HUES48 (cell line): ENCODE results near the gene USB1.
A peak's percentile ranks its signal among the peaks of the same experiment; 100 is the strongest.

Source experiments
- H3K27ac ChIP-seq: one replicate; pipeline ENCODE4 v1.7.0; 2013; ENCODE audit warnings: low read depth, low read length, inconsistent platforms
- H3K27me3 ChIP-seq: 2 replicates; pipeline ENCODE4 v1.6.1; 2013; ENCODE audit warnings: mild to moderate bottlenecking, low read length; ENCODE audit not compliant: control insufficient read depth, insufficient read depth
- H3K36me3 ChIP-seq: 2 replicates; pipeline ENCODE4 v1.6.1; 2013; ENCODE audit warnings: low read length; ENCODE audit not compliant: control insufficient read depth, insufficient read depth
- H3K4me1 ChIP-seq: 2 replicates; pipeline ENCODE4 v1.6.1; 2013; ENCODE audit warnings: mild to moderate bottlenecking, low read length; ENCODE audit not compliant: control insufficient read depth, insufficient read depth
- H3K4me3 ChIP-seq: 2 replicates; pipeline ENCODE4 v1.5.1; 2013; ENCODE audit warnings: mild to moderate bottlenecking, low read depth, low read length
- H3K9ac ChIP-seq: 2 replicates; pipeline ENCODE4 v1.6.1; 2013; ENCODE audit warnings: mild to moderate bottlenecking, low read depth, low read length, moderate library complexity
- H3K9me3 ChIP-seq: 2 replicates; pipeline ENCODE4 v1.6.1; 2013; ENCODE audit warnings: low read length; ENCODE audit not compliant: control insufficient read depth, insufficient read depth

Gene USB1

GRCh38 chr16:57995721-57996405, 5.3 kb upstream of the USB1 start:
- Histone ChIP-seq H3K27ac (no peak overlapping the region), H3K9ac (no peak overlapping the region)

GRCh38 chr16:57996406-57997175, 4.6 kb upstream of the USB1 start:
- no peak overlapping the region for H3K9ac ChIP-seq
- peaks cover 23% of the 10 kb centered on the region for H3K36me3 ChIP-seq
- H3K9me3 ChIP-seq = no peaks in the 10 kb centered on the region
- H3K27ac ChIP-seq = no peak overlapping the region
- H3K4me1 ChIP-seq = peaks cover 12% of the 10 kb centered on the region; the same call in 1 of the 2 replicates
- no peak overlapping the region for H3K4me3 ChIP-seq
- H3K27me3 ChIP-seq = no peaks in the 10 kb centered on the region

More at GRCh38 chr16:57995721-57996405, 5.3 kb upstream of the USB1 start:
- peaks cover 23% of the 10 kb centered on the region for H3K36me3 ChIP-seq
- no peaks in the 10 kb centered on the region for H3K27me3 ChIP-seq
- peaks cover 12% of the 10 kb centered on the region; the same call in 1 of the 2 replicates for H3K4me1 ChIP-seq
- no peak overlapping the region for H3K4me3 ChIP-seq
- no peaks in the 10 kb centered on the region for H3K9me3 ChIP-seq

GRCh38 chr16:57997176-57997527, 4.1 kb upstream of the USB1 start:
- Histone ChIP-seq H3K4me3 (no peak overlapping the region), H3K9me3 (no peaks in the 10 kb centered on the region), H3K27me3 (no peaks in the 10 kb centered on the region), H3K4me1 (peaks cover 12% of the 10 kb centered on the region; the same call in 1 of the 2 replicates), H3K36me3 (peaks cover 23% of the 10 kb centered on the region), H3K9ac (no peak overlapping the region), H3K27ac (no peak overlapping the region)

- H3K36me3 ChIP-seq = peaks cover 27% of the 10 kb centered on the region
- H3K9me3 ChIP-seq = no peaks in the 10 kb centered on the region
- no peak overlapping the region for H3K9ac ChIP-seq
- H3K4me1 ChIP-seq = peaks cover 12% of the 10 kb centered on the region; the same call in 1 of the 2 replicates
- no peak overlapping the region for H3K4me3 ChIP-seq
- no peaks in the 10 kb centered on the region for H3K27me3 ChIP-seq
- no peak overlapping the region for H3K27ac ChIP-seq
Measured at GRCh38 chr16:57997528-57998265, 3.5 kb upstream of the USB1 start.

GRCh38 chr16:57998486-57998885, 2.7 kb upstream of the USB1 start:
- Histone ChIP-seq H3K4me1 (peaks cover 12% of the 10 kb centered on the region; the same call in 1 of the 2 replicates), H3K9me3 (no peaks in the 10 kb centered on the region), H3K27me3 (no peaks in the 10 kb centered on the region), H3K27ac (no peak overlapping the region), H3K9ac (no peak overlapping the region), H3K36me3 (peaks cover 35% of the 10 kb centered on the region), H3K4me3 (no peak overlapping the region)

- Histone ChIP-seq H3K27ac (no peak overlapping the region), H3K36me3 (peaks cover 38% of the 10 kb centered on the region), H3K27me3 (no peaks in the 10 kb centered on the region), H3K4me3 (no peak overlapping the region), H3K9me3 (no peaks in the 10 kb centered on the region), H3K4me1 (peaks cover 12% of the 10 kb centered on the region; the same call in 1 of the 2 replicates), H3K9ac (no peak overlapping the region)
Measured at GRCh38 chr16:57998992-57999365, 2.2 kb upstream of the USB1 start.

- Histone ChIP-seq H3K9ac (no peak overlapping the region), H3K27ac (no peak overlapping the region), H3K9me3 (no peaks in the 10 kb centered on the region), H3K4me3 (peak overlapping the region; percentile 90), H3K4me1 (peaks cover 12% of the 10 kb centered on the region; the same call in 1 of the 2 replicates), H3K27me3 (no peaks in the 10 kb centered on the region), H3K36me3 (peaks cover 40% of the 10 kb centered on the region)
Measured at GRCh38 chr16:57999366-57999970, 1.7 kb upstream of the USB1 start.

GRCh38 chr16:57999971-58000705, 1.1 kb upstream of the USB1 start, which contains the start of gene ZNF319:
Gene ZNF319 (minus strand): TSS chr16:58000672. CDS start chr16:57998265, 2,407 bp downstream.
- H3K36me3 ChIP-seq = peaks cover 44% of the 10 kb centered on the region
- H3K4me3 ChIP-seq = peak within 1 kb of the TSS; percentile 90
- peak within 1 kb of the TSS; percentile 86 for H3K27ac ChIP-seq
- no peaks in the 10 kb centered on the region for H3K9me3 ChIP-seq
- peaks cover 12% of the 10 kb centered on the region; the same call in 1 of the 2 replicates for H3K4me1 ChIP-seq
- H3K9ac ChIP-seq = peak within 1 kb of the TSS; percentile 58
- H3K27me3 ChIP-seq = no peaks in the 10 kb centered on the region

- H3K9ac ChIP-seq = no peak overlapping the region
Measured at GRCh38 chr16:58001781-58002415, 691 bp downstream of the USB1 start.

GRCh38 chr16:58002416-58002800, 1.2 kb downstream of the USB1 start:
- peaks cover 28% of the 10 kb centered on the region for H3K36me3 ChIP-seq
- no peak overlapping the region for H3K27ac ChIP-seq
- peaks cover 12% of the 10 kb centered on the region; the same call in 1 of the 2 replicates for H3K4me1 ChIP-seq
- no peak overlapping the region for H3K4me3 ChIP-seq
- no peaks in the 10 kb centered on the region for H3K9me3 ChIP-seq
- no peaks in the 10 kb centered on the region for H3K27me3 ChIP-seq
- no peak overlapping the region for H3K9ac ChIP-seq

More at GRCh38 chr16:58001781-58002415, 691 bp downstream of the USB1 start:
- H3K4me3 ChIP-seq = peak overlapping the region; percentile 90
- H3K9me3 ChIP-seq = no peaks in the 10 kb centered on the region
- peaks cover 33% of the 10 kb centered on the region for H3K36me3 ChIP-seq
- no peak overlapping the region for H3K27ac ChIP-seq
- H3K4me1 ChIP-seq = peaks cover 12% of the 10 kb centered on the region; the same call in 1 of the 2 replicates
- H3K27me3 ChIP-seq = no peaks in the 10 kb centered on the region
